NCI-H2227 (cell line): ENCODE data around the gene PDE4B.

ENCODE experiments used
- DNase-seq: peaks from one replicate; lab custom pipeline; 2025; ENCODE audit not compliant: unreplicated experiment; lab: John Stamatoyannopoulos, UW

Gene PDE4B

GRCh38 chr1:66275083-66275482, 482.4 kb downstream of the PDE4B start:
- no peak for DNase-seq

GRCh38 chr1:66275601-66276023, 482.9 kb downstream of the PDE4B start:
- no peak for DNase-seq

GRCh38 chr1:66276218-66276617, 483.5 kb downstream of the PDE4B start:
- DNase-seq: no peak

- DNase-seq: no peak
These were observed 485.7 kb downstream of the PDE4B start for GRCh38 chr1:66278260-66279021.

- no peak for DNase-seq
These were observed 489.1 kb downstream of the PDE4B start for GRCh38 chr1:66281808-66282207.

GRCh38 chr1:66282343-66282852, 489.7 kb downstream of the PDE4B start:
- DNase-seq: no peak

- no peak for DNase-seq
These were observed 490.4 kb downstream of the PDE4B start for GRCh38 chr1:66282891-66283621.

- no peak for DNase-seq
These were observed 490.9 kb downstream of the PDE4B start for GRCh38 chr1:66283622-66284041.

- DNase-seq: no peak
These were observed 492.1 kb downstream of the PDE4B start for GRCh38 chr1:66284746-66285145.

- no peak for DNase-seq
These were observed 493.0 kb downstream of the PDE4B start for GRCh38 chr1:66285618-66286270.

GRCh38 chr1:66286307-66286706, 493.6 kb downstream of the PDE4B start:
- no peak for DNase-seq

- no peak for DNase-seq
These were observed 495.4 kb downstream of the PDE4B start for GRCh38 chr1:66288048-66288447.

GRCh38 chr1:66290761-66291530, 498.3 kb downstream of the PDE4B start:
- DNase-seq: no peak

GRCh38 chr1:66291531-66291864, 498.8 kb downstream of the PDE4B start:
- no peak for DNase-seq

- no peak for DNase-seq
These were observed 499.6 kb downstream of the PDE4B start for GRCh38 chr1:66292305-66292704.

GRCh38 chr1:66292944-66293343, 500.2 kb downstream of the PDE4B start:
- DNase-seq: peak; percentile 33

GRCh38 chr1:66294707-66295370, 502.1 kb downstream of the PDE4B start:
- no peak for DNase-seq

GRCh38 chr1:66295803-66296202, 503.1 kb downstream of the PDE4B start:
- no peak for DNase-seq

- no peak for DNase-seq
These were observed 503.7 kb downstream of the PDE4B start for GRCh38 chr1:66296370-66296769.

GRCh38 chr1:66296951-66297350, 504.3 kb downstream of the PDE4B start:
- no peak for DNase-seq

- DNase-seq: no peak
These were observed 505.8 kb downstream of the PDE4B start for GRCh38 chr1:66298464-66298863.
